ENCODE data around the gene LPCAT3. TPM values are rescaled to one million over a fixed set of nuclear protein-coding genes. Genes with fewer than 3 reads are reported as not detected.

Gene LPCAT3
- polyA plus RNA-seq, 3 donors from 2014 or later, result 18.4 to 39.2 (median 34.8) TPM

Other genes starting within 250 kb of the LPCAT3 start
- gene LAG3, start 246.0 kb downstream of the LPCAT3 start, polyA plus RNA-seq, result 1 to 10 TPM; 1.3 to 8.3 (median 1.6) TPM
- gene CD4, start 228.9 kb downstream of the LPCAT3 start, polyA plus RNA-seq, result 10 to 100 TPM in 1 of 3 donors, 1 to 10 TPM in 2; 2.0 to 11.7 (median 6.6) TPM
- gene GPR162, start 196.7 kb downstream of the LPCAT3 start, polyA plus RNA-seq, result not detected
- gene P3H3, start 190.1 kb downstream of the LPCAT3 start, polyA plus RNA-seq, result not detected
- not detected for gene GNB3, start 177.6 kb downstream of the LPCAT3 start, polyA plus RNA-seq
- gene CDCA3, start 167.2 kb downstream of the LPCAT3 start, polyA plus RNA-seq, result 1 to 10 TPM in 1 of 3 donors, under 1 TPM in 1, not detected in 1; 0.99 to 1.5 TPM
- 10 to 100 TPM; 41.3 to 54.0 (median 52.0) TPM for gene USP5, start 166.3 kb downstream of the LPCAT3 start, polyA plus RNA-seq
- 1,000 to 10,000 TPM in 1 of 3 donors, 100 to 1,000 TPM in 2; 801 to 1,209 (median 811) TPM for gene TPI1, start 150.9 kb downstream of the LPCAT3 start, polyA plus RNA-seq
- gene SPSB2, start 145.2 kb downstream of the LPCAT3 start, polyA plus RNA-seq, result 10 to 100 TPM; 11.2 to 17.0 (median 11.4) TPM
- gene LRRC23, start 113.7 kb downstream of the LPCAT3 start, polyA plus RNA-seq, result 1 to 10 TPM; 2.3 to 4.4 (median 2.4) TPM
- gene ENO2, start 103.9 kb downstream of the LPCAT3 start, polyA plus RNA-seq, result 1 to 10 TPM; 2.0 to 6.5 (median 3.8) TPM
- 1 to 10 TPM in 2 of 3 donors, not detected in 1; 1.0 to 2.1 TPM for gene ATN1, start 90.5 kb downstream of the LPCAT3 start, polyA plus RNA-seq
- gene RNU7-1, start 74.7 kb downstream of the LPCAT3 start, polyA plus RNA-seq, result not detected
- 100 to 1,000 TPM in 2 of 3 donors, 10 to 100 TPM in 1; 83.7 to 315 (median 170) TPM for gene C12orf57, start 74.5 kb downstream of the LPCAT3 start, polyA plus RNA-seq
- 100 to 1,000 TPM; 231 to 513 (median 294) TPM for gene PTPN6, start 67.1 kb downstream of the LPCAT3 start, polyA plus RNA-seq
- 100 to 1,000 TPM; 121 to 141 (median 136) TPM for gene PHB2, start 47.8 kb downstream of the LPCAT3 start, polyA plus RNA-seq
- 10 to 100 TPM; 46.2 to 83.8 (median 65.5) TPM for gene EMG1, start 47.6 kb downstream of the LPCAT3 start, polyA plus RNA-seq
- not detected for gene C1S, start 42.2 kb upstream of the LPCAT3 start, polyA plus RNA-seq
- gene C1R, start 74.0 kb upstream of the LPCAT3 start, polyA plus RNA-seq, result 1 to 10 TPM in 1 of 3 donors, under 1 TPM in 1, not detected in 1; 0.98 to 3.9 TPM
- 10 to 100 TPM in 1 of 3 donors, 1 to 10 TPM in 1, under 1 TPM in 1; 0.75 to 10.5 (median 8.5) TPM for gene C1RL, start 90.7 kb upstream of the LPCAT3 start, polyA plus RNA-seq
- gene RBP5, start 110.4 kb upstream of the LPCAT3 start, polyA plus RNA-seq, result not detected
- gene CLSTN3, start 111.9 kb upstream of the LPCAT3 start, polyA plus RNA-seq, result 10 to 100 TPM in 2 of 3 donors, 1 to 10 TPM in 1; 7.6 to 18.9 (median 13.8) TPM
- 10 to 100 TPM; 11.9 to 22.6 (median 17.1) TPM for gene PEX5, start 171.2 kb upstream of the LPCAT3 start, polyA plus RNA-seq